Subcutaneous abdominal adipose tissue (tissue), 5 donors: ENCODE results near the gene MAML3.

Source experiments
- H3K27ac ChIP-seq: one replicate; pipeline ENCODE4 v1.7.0; 2013; ENCODE audit warnings: low read depth, mild to moderate bottlenecking, inconsistent platforms, low read length, moderate library complexity
- H3K27me3 ChIP-seq, 5 donors: one replicate each; pipeline ENCODE4 v1.7.0; 2013; ENCODE audit warnings: low read length in 5 of 5, inconsistent platforms in 1 of 5; ENCODE audit not compliant: control insufficient read depth in 5 of 5, insufficient read depth in 4 of 5
- H3K36me3 ChIP-seq, 5 donors: one replicate each; pipeline ENCODE4 v1.7.0; 2013; ENCODE audit warnings: low read length in 5 of 5; ENCODE audit not compliant: control insufficient read depth in 5 of 5, insufficient read depth in 5 of 5
- H3K4me1 ChIP-seq, 5 donors: one replicate each; pipeline ENCODE4 v1.7.0; 2013; ENCODE audit warnings: low read length in 5 of 5, mild to moderate bottlenecking in 3 of 5, moderate library complexity in 1 of 5; ENCODE audit not compliant: control insufficient read depth in 5 of 5, insufficient read depth in 5 of 5
- H3K4me3 ChIP-seq, 5 donors: one replicate each; pipeline ENCODE4 v1.7.0; 2013; ENCODE audit warnings: low read length in 5 of 5, low read depth in 1 of 5
- H3K9ac ChIP-seq, 5 donors: one replicate each; pipeline ENCODE4 v1.7.0; 2013; ENCODE audit warnings: low read length in 5 of 5, mild to moderate bottlenecking in 4 of 5, moderate library complexity in 3 of 5
- H3K9me3 ChIP-seq, 5 donors: one replicate each; pipeline ENCODE4 v1.7.0; 2013; ENCODE audit warnings: low read length in 5 of 5; ENCODE audit not compliant: control insufficient read depth in 5 of 5
- donor health status: healthy.
- donor health status: healthy.
- donor health status: healthy.
- donor health status: healthy.
- donor health status: healthy.

The MAML3 gene

DNA sequence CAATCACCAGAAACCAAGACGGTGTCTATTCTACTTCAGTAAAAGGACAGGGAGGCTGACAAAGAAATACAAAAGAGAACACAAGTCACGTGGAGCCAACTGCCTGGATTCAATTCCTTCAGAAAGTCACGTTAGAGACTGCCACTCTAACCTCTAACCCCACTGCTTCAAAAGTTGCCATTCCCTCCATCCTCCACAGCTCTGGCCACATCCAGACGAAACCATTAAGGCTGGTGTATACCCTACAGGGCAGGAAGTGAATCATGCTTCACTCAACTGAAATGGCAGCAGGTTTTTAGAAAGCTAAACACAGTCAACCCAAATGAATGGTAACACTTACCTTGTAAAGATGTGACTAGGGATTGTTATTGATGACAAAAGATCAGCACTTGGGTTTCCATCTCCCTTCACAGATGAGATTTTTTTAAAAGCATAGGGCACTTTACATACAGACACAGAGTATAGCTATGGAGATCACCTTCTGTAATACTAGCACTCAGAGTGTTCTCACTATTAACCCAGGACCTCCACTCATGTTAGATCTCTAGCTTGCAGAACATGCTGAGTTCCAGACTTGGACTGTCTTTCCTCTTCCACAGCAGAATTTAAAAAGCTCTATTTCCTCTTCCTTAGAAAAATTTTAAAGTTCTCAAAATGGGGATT, 37.4 kb downstream of the MAML3 start:
- H3K4me3 ChIP-seq, result no peak overlapping the region
- no peak overlapping the region for H3K9ac ChIP-seq
- no peaks in the 10 kb centered on the region for H3K27me3 ChIP-seq
- H3K27ac ChIP-seq, result no peak overlapping the region
- peaks cover 0 to 4% (median 0%) of the 10 kb centered on the region in 5 donors for H3K4me1 ChIP-seq
- no peaks in the 10 kb centered on the region for H3K9me3 ChIP-seq
- no peaks in the 10 kb centered on the region for H3K36me3 ChIP-seq

GRCh38 chr4:140115140-140115539, 38.8 kb downstream of the MAML3 start:
- no peak overlapping the region for H3K4me3 ChIP-seq
- H3K36me3 ChIP-seq, result no peaks in the 10 kb centered on the region
- H3K27ac ChIP-seq, result no peak overlapping the region

GRCh38 chr4:140113653-140114052, 40.3 kb downstream of the MAML3 start:
- H3K27ac ChIP-seq, result no peak overlapping the region
- no peaks in the 10 kb centered on the region for H3K27me3 ChIP-seq
- H3K4me3 ChIP-seq, result no peak overlapping the region
- peaks cover 0 to 4% (median 0%) of the 10 kb centered on the region in 5 donors for H3K4me1 ChIP-seq
- H3K9me3 ChIP-seq, result no peaks in the 10 kb centered on the region
- no peaks in the 10 kb centered on the region for H3K36me3 ChIP-seq
- no peak overlapping the region for H3K9ac ChIP-seq

More at GRCh38 chr4:140115140-140115539, 38.8 kb downstream of the MAML3 start:
- H3K9me3 ChIP-seq, result no peaks in the 10 kb centered on the region
- H3K9ac ChIP-seq, result no peak overlapping the region
- no peaks in the 10 kb centered on the region for H3K27me3 ChIP-seq
- peaks cover 0 to 4% (median 0%) of the 10 kb centered on the region in 5 donors for H3K4me1 ChIP-seq

GRCh38 chr4:140112576-140112975, 41.4 kb downstream of the MAML3 start:
- H3K4me3 ChIP-seq, result no peak overlapping the region
- peaks cover 0 to 4% (median 0%) of the 10 kb centered on the region in 5 donors for H3K4me1 ChIP-seq
- no peaks in the 10 kb centered on the region for H3K27me3 ChIP-seq
- no peak overlapping the region for H3K27ac ChIP-seq
- H3K36me3 ChIP-seq, result no peaks in the 10 kb centered on the region
- H3K9me3 ChIP-seq, result no peaks in the 10 kb centered on the region
- H3K9ac ChIP-seq, result no peak overlapping the region

DNA sequence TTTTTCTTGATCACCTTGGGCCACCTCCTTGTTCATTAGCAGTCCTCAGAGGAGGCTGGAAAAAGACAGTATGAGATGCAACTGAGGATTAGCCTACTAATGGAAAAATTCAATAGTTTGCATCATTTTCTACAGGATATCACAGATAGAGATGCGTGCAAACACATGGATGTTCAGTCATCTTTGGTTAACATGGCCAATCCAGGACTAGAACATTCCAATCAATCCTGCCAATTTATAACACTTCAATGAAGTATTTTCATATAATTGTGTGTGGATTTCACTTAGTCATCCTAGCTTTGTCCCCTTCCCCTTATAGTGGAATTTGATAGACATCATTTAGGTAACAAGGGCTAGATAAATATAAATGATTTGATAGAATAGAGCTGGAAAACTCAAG, 42.7 kb downstream of the MAML3 start:
- Histone ChIP-seq H3K4me1 (peaks cover 0 to 7% (median 4%) of the 10 kb centered on the region in 5 donors), H3K27me3 (no peaks in the 10 kb centered on the region), H3K9ac (no peak overlapping the region)

GRCh38 chr4:140110542-140111215, 43.3 kb downstream of the MAML3 start:
- peaks cover 0 to 9% (median 6%) of the 10 kb centered on the region in 5 donors for H3K4me1 ChIP-seq
- H3K27ac ChIP-seq, result no peak overlapping the region
- no peak overlapping the region for H3K9ac ChIP-seq
- H3K4me3 ChIP-seq, result no peak overlapping the region
- H3K36me3 ChIP-seq, result no peaks in the 10 kb centered on the region
- H3K9me3 ChIP-seq, result no peaks in the 10 kb centered on the region
- H3K27me3 ChIP-seq, result no peaks in the 10 kb centered on the region

More for the DNA sequence above, 42.7 kb downstream of the MAML3 start:
- Histone ChIP-seq H3K27ac (no peak overlapping the region), H3K4me3 (no peak overlapping the region), H3K36me3 (no peaks in the 10 kb centered on the region), H3K9me3 (no peaks in the 10 kb centered on the region)

- H3K27ac ChIP-seq, result no peak overlapping the region
- H3K4me3 ChIP-seq, result no peak overlapping the region
- H3K9me3 ChIP-seq, result no peaks in the 10 kb centered on the region
- H3K4me1 ChIP-seq, result peaks cover 0 to 9% (median 6%) of the 10 kb centered on the region in 5 donors
- H3K27me3 ChIP-seq, result no peaks in the 10 kb centered on the region
- no peak overlapping the region for H3K9ac ChIP-seq
- no peaks in the 10 kb centered on the region for H3K36me3 ChIP-seq
Measured at GRCh38 chr4:140109737-140110136, 44.2 kb downstream of the MAML3 start.

- Histone ChIP-seq H3K9ac (no peak overlapping the region), H3K4me3 (no peak overlapping the region), H3K27me3 (no peaks in the 10 kb centered on the region), H3K27ac (no peak overlapping the region), H3K9me3 (no peaks in the 10 kb centered on the region), H3K36me3 (no peaks in the 10 kb centered on the region), H3K4me1 (peaks cover 0 to 9% (median 6%) of the 10 kb centered on the region in 5 donors)
Measured at GRCh38 chr4:140109292-140109691, 44.7 kb downstream of the MAML3 start.

GRCh38 chr4:140108713-140109230, 45.2 kb downstream of the MAML3 start:
- Histone ChIP-seq H3K9ac (no peak overlapping the region), H3K9me3 (no peaks in the 10 kb centered on the region), H3K27ac (no peak overlapping the region), H3K4me3 (no peak overlapping the region), H3K27me3 (no peaks in the 10 kb centered on the region), H3K4me1 (peaks cover 0 to 9% (median 6%) of the 10 kb centered on the region in 5 donors), H3K36me3 (no peaks in the 10 kb centered on the region)

- Histone ChIP-seq H3K9me3 (no peaks in the 10 kb centered on the region), H3K9ac (no peak overlapping the region), H3K27me3 (no peaks in the 10 kb centered on the region), H3K4me1 (peaks cover 0 to 9% (median 6%) of the 10 kb centered on the region in 5 donors), H3K36me3 (no peaks in the 10 kb centered on the region), H3K4me3 (no peak overlapping the region), H3K27ac (no peak overlapping the region)
Measured at GRCh38 chr4:140108243-140108642, 45.7 kb downstream of the MAML3 start.
